Measurements from ENCODE around the gene UBE2H.
A peak's percentile ranks its signal among the peaks of the same experiment; 100 is the strongest.
"Not testable (repeated sequence)": the region's sequence is repeated elsewhere in the genome, so short reads cannot be mapped to it uniquely, and the experiment has no call there.

UBE2H gene

GRCh38 chr7:129952653-129953560 lies at the start of gene UBE2H:
Gene UBE2H (minus strand): TSS chr7:129952960. CDS start chr7:129952555, 405 bp downstream.
- peak; percentile 83 to 92 (median 87) for DNase-seq (ENCODE audit: low read depth in 4 of 4, low spot score in 1 of 4)

- no peak for DNase-seq (ENCODE audit: low read depth in 4 of 4, low spot score in 1 of 4)
Observed at GRCh38 chr7:129998446-129998845, 45.7 kb upstream of the UBE2H start.

DNA sequence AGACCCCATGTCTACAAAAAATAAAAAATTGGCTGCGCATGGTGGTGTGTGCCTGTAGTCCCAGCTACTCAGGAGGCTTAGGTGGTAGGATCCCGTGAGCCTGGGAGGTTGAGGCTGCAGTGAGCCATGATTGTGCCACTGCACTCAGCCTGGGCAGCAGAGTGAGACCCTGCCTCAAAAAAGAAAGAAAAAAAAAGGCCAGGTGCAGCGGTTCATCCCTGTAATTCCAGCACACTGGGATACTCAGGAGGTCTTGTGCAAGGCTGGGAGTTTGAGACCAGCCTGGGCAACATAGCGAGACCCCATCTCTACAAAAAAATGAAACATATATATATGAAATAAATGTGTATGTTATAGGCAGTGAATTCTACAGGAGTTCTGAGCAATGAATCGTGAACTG lies 44.5 kb upstream of the UBE2H start:
- no peak for DNase-seq (ENCODE audit: low read depth in 4 of 4, low spot score in 1 of 4)

DNA sequence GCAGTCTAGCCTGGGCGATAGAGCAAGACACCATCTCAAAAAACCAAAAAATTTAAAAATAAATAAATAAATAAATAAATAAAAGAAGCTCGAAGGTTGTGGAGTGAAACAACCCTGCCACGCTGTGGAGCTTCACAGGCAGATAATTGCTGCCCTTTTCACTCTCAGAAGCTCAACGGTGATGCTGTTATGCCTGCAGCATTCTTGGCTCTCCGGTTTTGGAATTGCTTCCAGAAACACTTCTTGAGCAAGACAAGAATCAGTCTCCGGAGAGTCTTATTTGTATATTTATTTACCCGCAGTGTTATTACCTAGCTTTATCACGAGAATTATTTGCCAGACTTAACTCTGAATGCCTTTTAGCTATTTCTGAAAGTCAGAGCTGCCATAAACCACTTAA lies 40.5 kb upstream of the UBE2H start:
- no peak for DNase-seq (ENCODE audit: low read depth in 4 of 4, low spot score in 1 of 4)

GRCh38 chr7:129990403-129991192 lies 37.8 kb upstream of the UBE2H start:
- DNase-seq (ENCODE audit: low read depth in 4 of 4, low spot score in 1 of 4), result no peak

GRCh38 chr7:129989466-129989865 lies 36.7 kb upstream of the UBE2H start:
- peak; percentile 10 to 52 (median 34) for DNase-seq (ENCODE audit: low read depth in 4 of 4, low spot score in 1 of 4)

DNA sequence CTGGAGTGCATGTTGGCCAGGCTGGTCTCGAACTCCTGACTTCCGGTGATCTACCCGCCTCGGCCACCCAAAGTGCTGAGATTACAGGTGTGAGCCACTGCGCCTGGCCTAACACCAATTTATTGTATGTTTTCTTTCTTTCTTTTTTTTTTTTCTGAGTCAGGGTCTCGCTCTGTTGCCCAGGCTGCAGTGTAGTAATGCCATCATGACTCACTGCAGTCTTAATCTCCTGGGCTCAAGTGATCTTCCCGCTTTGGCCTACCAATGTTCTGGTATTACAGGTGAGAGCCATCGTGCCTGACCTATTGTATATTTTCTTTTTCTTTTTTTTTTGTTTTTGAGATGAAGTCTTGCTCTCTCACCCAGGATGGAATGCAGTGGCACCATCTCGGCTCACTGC lies 33.8 kb upstream of the UBE2H start:
- DNase-seq (ENCODE audit: low read depth in 4 of 4, low spot score in 1 of 4), result no peak

DNA sequence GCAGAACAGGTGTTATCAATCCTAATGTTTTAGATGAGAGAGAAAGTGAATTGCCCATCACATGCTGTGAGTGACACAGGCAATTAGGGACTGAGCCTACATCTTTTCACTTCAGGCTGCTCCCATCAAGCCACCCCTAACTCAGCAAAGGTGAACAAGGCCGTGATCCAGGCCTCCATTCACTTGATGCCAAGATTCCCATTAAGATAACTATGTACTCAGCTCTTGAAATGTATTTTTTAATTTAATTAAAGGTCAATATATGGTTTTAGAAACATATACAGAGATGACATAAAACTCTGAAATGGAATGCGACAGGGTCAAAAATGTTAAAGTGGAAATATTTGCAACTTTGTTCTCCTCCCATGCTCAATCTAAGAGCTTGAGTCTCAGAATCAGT lies 27.9 kb upstream of the UBE2H start:
- DNase-seq (ENCODE audit: low read depth in 4 of 4, low spot score in 1 of 4), result no peak

DNA sequence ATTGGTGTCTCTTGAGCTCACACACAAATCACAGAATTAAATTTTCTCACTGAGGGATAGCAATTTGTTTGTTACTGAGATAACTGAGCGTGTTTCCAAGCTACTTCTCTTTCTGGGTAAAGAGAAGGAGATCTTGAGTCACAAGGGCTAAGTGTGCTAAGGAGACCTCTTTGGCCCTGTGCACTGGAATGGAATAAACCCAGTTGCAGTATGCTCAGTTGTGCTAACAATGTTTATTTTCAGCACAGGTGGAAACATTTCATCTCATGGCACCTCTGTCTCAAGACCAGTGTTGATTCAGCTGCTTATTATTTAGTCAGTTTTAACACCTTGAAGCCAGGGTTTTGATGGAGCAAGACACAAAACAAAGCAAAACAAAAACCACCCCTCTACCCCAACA lies 22.5 kb upstream of the UBE2H start:
- no peak for DNase-seq (ENCODE audit: low read depth in 4 of 4, low spot score in 1 of 4)

GRCh38 chr7:129970816-129971215 lies 18.1 kb upstream of the UBE2H start:
- DNase-seq (ENCODE audit: low read depth in 4 of 4, low spot score in 1 of 4), result no peak

DNA sequence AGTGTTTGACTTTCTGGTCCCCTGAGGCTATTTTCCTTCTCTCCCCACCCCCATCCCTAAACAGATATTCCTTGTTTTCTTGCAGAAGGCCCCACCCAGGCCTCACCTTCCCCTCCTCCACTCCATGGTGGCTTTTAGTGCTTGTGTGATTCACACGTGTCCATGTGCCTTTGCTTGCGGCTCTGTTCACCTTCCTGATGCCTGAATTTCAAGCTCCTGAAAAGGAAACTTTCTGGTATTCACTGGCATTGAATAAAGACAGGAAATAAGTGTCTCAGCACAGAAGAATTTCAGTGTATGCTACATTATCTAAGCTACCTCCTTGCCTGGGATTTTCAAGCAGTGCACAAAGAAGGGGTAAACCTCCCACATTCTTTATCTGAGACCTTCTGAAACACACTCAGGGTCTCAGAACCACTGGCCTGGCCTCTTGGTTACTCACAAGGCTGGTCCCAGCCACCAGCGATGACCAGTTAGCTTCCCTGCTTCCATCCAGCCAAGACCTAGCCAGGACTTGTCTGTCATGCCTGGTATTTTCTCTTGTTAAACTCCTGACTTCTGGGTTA lies 17.2 kb upstream of the UBE2H start:
- DNase-seq (ENCODE audit: low read depth in 4 of 4, low spot score in 1 of 4), result no peak

DNA sequence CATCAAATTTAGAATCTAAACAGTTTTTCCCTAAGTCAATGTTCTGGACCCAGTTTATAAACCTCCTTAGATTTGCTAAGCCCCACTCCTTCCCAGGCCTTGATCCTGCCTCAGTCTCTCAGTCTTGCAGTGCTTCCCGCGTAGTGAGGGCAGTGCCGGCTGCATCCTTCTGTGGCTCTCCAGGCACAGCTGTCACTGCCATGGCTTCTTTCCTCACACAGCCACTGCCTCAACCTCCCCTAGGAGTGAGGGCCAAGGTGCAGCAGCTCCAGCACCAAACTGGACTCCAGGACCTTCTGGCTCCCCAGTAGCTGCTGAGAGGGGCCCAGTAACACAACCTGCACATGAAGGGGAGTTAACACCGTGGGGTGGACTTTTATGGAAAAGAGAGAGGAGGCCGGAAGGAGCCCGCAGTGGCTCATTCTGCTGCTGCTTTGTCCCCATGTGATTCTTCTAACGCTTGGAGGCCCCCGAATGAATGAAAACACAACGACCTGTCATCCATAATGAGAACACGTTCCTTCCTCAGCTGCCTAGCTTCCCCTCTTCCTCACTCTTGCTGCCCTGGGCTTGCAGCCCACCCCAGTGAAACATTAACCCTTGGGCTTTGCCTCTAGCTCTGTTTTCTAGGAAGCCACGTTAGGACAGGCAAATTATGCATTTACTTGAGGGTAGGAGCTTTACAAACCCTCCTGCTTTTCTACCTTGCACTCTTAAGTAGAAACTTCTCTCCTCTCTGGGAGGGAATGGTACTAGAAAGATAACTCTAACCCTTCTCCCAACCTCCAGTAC lies 16.0 kb upstream of the UBE2H start:
- no peak for DNase-seq (ENCODE audit: low read depth in 4 of 4, low spot score in 1 of 4)

- not testable (repeated sequence) for DNase-seq (ENCODE audit: low read depth in 4 of 4, low spot score in 1 of 4)
Observed at GRCh38 chr7:129960204-129960475, 7.4 kb upstream of the UBE2H start.

GRCh38 chr7:129959471-129960203 lies 6.9 kb upstream of the UBE2H start:
- DNase-seq (ENCODE audit: low read depth in 4 of 4, low spot score in 1 of 4), result no peak

GRCh38 chr7:129958643-129959470 lies 6.1 kb upstream of the UBE2H start:
- no peak for DNase-seq (ENCODE audit: low read depth in 4 of 4, low spot score in 1 of 4)

DNA sequence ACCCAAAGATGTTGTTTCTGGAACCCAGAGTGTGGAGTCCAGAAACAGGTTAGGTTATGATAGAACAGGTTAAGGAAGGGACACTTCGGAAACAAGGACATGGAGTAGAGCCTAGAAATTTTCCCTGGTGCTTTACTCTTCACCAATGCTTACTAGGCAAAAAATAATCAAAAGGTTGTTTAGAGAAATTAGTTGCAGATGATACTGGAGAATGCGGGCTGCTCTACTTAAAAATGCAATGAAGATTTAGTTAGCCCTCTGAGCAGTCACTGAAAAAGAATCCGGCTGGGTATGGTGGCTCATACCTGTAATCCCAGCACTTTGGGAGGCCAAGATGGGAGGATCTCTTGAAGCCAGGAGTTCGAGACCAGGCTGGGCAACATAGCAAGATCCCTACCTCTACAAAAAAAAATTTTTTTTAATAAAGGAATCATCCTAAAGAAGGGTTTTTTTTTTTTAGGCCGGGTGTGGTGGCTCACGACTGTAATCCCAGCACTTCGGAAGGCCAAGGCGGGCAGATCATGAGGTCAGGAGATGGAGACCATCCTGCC lies 3.3 kb upstream of the UBE2H start:
- no peak for DNase-seq (ENCODE audit: low read depth in 4 of 4, low spot score in 1 of 4)

- DNase-seq (ENCODE audit: low read depth in 4 of 4, low spot score in 1 of 4), result no peak
Observed at GRCh38 chr7:129952086-129952652, 591 bp downstream of the UBE2H start.

DNA sequence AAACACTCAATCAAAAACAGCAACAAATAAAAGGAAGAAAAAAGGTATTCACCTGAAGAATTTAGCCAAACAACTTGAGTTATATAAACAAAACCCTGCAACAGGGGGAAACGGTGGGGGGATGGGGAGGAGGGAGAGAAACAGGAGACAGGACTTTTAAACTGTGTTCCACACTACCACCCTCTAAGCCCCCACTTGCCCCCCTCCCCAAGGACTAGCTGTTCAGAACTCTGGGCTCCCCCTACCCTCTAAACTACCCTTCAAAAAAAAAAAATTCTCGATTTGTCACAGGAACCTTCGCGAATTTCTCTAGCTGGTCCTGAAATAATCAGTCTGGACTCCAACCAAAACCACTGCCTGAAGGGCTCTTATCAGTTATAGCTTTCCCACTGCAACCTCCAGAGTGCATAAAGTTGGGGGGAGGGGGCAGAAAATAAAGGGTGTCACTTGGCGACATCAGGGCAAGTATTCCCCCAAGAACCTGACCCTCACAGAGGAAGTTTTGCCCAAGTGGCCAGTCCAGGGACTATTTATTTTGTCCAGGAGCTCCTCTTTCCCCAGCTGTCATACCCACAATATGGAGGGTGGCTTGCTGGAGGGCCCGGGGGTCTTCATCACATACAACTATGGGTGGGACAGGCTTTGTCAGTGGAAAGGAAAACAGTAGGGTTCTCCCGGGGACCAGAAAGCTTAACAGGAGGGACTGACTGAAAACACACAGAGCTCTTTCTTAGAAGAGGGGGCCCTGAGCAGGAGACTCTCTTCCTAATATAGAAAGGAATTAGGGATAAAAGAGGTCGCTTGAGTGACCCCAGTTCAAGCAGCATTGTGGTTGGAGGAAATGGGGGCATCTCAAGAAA lies 1.3 kb downstream of the UBE2H start:
- no peak for DNase-seq (ENCODE audit: low read depth in 4 of 4, low spot score in 1 of 4)
